Measurements from ENCODE around the gene HYDIN.
A peak's percentile ranks its signal among the peaks of the same experiment; 100 is the strongest.
"Not testable (repeated sequence)": the region's sequence is repeated elsewhere in the genome, so short reads cannot be mapped to it uniquely, and the experiment has no call there.

HYDIN gene

DNA sequence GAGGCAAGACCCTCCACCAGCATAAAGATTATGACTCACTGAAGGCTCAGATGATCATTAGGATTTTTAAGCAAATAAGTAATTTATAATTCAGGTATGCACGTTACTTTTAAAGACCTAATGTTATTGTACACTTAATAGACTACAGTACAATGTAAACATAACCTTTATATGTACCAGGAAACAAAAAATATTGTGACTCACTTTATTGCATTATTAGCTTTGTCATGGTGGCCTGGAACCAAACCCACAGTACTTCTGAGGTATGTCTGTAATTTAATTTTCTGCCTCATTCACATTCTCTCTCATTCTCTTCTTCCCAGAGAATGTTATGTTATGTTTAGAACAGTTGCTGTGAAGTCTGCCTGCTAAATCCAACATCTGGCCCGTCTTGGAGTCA lies 407.8 kb downstream of the HYDIN start:
- not testable (repeated sequence) for FAIRE-seq

DNA sequence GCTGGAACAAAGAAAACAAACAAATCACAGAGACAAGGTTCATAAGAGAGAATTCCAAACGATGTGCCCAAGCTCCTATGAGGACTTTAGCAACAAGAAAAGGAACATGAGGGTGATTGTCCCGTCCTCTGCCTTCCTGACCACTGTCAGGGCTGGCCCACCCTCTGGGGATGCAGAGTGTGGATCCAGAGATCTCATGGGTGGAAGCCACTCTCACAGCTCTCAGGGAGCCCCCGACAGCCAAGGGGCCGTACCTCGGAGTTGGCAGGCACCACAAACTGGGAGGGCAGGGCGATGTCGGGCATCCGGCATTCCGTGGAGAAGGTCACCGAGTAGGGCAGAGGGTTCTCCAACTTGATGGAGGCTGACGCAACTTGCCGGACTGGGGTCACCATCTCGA lies 412.4 kb downstream of the HYDIN start:
- not testable (repeated sequence) for FAIRE-seq

DNA sequence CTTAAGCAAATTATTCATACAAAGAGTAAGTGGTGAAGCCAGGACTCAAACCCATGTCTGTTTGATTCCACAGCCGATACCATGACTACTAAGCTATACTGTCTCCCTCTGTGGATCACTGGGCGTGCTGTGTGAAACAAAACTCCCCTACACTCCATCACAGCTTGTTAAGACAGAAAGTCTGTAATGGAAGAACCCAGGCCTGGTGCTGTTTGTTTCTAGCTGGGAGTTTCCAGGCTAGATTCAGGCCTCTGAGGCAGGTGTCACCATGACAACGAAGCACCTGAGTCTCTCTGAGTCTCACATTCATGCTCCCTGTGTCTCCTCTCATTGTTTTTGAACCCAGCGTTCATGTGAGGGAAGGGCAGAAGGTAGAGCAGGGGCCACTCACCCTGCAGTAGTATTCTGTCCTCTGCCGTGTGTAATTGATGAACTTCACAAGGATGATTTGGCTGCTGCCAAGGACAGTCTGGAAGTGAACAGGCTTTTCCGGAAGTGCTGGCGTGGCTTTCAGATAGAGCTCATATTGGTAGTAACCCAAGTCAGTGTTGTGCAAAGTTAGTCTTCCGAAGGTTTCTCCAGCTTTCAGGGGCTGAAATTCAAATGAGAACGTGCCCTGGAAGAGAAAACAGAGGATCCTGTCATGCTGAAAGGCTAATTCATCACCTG lies 421.0 kb downstream of the HYDIN start:
- FAIRE-seq: no peak

DNA sequence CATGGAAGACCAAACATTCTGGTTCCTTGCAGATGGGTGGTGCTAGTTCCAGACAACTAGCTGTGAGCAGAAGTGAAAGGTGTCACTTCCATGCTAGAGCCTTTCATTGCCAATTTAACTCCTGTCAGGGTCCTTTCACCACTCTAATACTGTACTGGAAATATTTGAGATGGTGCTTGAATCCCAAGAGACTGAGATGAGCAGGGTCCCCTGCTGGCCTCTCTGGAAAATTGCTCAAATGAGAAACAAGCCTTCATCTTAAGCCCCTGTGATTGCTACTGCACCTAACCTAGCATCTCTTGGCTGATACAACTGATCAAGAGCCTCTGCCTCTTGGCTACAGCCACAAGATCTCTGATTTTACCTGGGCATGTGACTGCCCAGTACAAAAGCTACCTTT lies 422.2 kb downstream of the HYDIN start:
- no peak for FAIRE-seq

DNA sequence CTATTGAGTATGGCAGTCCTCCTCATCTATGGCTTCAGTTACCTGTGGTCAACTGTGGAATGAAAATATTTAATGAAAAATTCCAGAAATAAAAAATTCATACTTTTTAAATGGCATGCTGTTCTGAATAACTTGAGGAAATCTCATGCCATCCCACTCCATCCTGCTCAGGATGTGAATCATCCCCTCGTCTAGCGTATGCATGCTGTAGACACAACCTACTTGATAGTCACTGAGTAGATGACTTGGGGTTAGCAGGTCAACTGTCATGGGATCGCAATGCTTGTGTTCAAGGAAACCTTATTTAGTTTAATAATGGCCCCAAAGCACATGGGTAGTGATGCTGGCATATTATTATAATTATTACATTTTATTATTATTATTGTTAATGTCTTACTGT lies 424.7 kb downstream of the HYDIN start:
- FAIRE-seq: no peak

DNA sequence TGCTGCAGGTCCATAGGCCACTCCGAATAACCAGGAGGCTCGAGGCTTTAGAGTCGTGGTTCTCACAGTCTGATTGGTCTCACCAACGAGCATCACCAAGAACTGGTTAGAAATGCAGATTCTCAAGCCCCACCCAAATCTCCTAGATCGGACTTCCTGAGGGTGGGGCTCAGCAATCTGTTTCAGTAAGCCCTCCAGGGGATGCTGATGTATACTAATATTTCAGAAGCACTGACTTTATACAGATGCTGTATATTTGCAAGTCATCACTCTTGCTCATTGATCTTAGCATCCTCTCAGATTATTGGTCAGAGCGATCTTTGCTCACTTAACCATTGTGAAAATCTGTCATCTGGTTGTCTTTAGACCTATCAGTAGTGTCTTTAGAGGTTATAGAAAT lies 425.1 kb downstream of the HYDIN start:
- FAIRE-seq: no peak

DNA sequence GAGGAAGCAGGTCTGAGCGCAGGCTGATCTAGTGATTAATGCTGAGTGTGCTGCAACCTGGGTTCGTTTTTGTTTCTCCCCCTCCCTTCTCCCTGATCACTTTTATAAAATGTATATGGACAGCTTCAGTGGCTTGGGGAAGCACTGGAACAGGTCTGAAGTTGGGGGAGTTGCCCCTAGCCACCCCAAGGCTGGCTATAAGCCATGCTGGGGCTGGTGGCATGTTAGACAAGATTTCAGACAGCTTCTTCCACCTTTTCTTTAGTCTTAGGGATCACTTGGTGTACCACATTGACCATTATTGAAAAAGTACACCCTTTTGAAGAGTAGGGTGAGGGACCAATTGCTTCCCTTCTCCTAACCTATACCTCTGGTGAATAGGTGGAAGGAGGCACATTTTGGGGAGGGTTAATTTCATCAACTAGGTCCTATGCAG lies 425.8 kb downstream of the HYDIN start:
- no peak for FAIRE-seq

DNA sequence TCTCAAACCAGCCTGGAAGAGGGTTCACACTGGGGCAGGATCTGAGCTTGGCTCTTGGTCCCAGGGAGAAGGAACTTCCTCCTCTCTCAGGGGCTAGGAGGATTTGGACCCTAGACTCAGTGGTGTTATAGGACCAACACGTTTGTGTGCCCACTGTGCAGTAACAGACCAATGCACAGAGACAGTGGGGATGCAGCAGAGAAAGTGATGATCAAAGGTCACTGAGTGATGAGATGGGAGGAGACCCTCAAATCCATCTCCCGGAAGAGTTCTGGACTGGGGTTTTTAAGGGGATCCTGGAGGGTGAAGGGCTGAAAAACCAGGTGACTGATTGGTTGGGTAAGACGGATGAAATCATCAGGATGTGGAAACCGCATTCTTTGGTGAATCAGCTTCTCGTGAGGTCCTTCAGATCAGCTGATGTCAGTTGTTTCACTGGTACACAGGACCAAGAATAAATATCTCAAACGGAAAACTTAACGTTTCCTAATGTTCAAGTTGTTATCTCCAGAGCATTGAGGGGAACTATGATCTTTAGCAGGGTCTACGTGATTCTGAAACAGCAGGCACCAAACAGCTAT lies 426.3 kb downstream of the HYDIN start:
- FAIRE-seq: no peak

DNA sequence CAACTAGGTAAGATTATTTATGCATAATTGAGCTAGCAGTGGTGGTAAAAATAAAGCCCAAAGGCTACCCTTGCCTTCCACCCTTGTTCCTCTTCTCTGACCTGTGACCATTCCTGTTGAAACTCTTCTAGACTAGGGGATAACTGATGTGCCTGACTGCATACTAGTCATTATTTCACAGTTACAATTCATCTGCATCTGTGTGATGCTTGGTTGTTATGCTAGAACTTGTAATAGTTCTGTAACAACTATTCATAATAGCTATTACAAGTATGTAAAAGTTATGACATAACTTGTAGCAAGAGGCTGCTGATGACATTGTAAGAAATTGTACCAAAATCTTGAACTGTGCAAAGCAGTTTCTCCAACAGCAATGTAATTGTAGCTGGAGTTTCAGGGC lies 427.2 kb downstream of the HYDIN start:
- no peak for FAIRE-seq

DNA sequence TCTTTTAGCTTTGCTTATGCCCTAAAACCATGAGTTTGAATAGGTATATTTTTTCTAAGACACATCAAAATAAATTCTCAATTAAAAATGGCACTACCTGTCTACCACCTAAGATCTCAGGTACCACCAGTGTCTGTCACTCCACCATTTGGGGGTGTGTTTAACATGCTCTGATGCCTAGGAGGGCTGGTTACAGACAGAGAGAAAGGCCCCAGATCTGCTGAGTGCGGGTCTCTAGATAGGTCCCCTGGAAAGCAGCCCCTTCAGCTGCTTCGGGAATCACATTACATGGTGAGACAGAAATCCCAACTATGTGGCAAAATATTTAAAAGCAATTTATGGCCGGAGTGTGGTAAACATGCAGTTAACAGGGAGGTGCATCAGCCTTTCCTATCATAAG lies 428.9 kb downstream of the HYDIN start:
- no peak for FAIRE-seq

DNA sequence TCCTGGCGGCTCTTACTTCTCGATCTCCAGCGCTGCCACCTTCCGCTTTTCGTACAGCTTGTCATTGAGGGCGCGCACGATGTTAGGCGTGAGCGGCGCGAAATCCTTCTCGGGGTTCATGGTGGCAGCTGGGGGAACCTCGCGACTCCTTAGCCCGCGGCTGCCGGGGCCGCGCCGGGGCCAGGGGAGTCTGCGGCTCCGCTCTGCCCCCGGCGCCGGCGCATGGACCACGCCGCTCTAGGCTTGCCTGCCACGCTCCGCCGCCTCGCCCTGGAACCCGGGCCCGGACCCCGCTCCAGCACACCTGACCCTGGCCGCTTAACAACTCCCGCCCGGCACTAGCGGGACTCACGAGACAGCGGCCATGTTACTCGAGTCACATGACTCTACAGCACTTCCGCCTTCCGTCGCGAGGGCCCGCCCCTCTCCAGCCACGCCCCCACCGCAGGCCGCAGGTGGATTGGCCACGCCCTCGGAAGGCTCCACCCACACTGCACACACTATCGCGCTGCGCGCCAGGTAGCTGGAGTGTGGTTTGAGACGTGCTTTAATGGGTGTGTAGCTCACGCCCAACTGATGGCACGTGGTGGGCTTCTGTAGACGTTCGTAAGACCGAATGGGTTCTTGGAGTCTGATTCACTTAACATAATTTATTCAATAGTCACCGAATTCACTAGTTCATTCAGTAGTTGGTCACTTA lies 429.6 kb downstream of the HYDIN start, which contains the start of gene VAC14:
TSS of gene VAC14 (minus strand) at position 378 of the 700 bp plus-strand sequence. CDS start at position 120, 258 bp downstream.
- no peak for FAIRE-seq

DNA sequence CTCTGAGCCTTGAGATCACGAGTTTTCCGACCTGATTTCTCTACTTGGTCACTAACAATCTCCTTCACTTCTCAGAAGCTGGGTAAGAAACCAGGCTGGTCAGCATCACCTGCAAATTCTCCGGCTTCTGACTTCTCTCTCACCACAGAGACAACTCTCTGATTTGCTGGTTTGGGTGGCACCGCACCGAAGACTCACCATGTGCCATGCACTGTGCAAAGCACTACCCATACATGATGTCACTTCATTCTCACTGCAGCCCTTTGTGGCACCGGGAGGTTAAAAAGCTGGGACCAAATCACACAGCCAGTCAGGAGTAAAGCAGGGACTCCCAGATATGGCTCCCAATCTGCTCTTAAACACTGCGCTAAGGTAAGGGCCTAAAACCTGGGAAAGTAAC lies 430.2 kb downstream of the HYDIN start:
- FAIRE-seq: no peak

DNA sequence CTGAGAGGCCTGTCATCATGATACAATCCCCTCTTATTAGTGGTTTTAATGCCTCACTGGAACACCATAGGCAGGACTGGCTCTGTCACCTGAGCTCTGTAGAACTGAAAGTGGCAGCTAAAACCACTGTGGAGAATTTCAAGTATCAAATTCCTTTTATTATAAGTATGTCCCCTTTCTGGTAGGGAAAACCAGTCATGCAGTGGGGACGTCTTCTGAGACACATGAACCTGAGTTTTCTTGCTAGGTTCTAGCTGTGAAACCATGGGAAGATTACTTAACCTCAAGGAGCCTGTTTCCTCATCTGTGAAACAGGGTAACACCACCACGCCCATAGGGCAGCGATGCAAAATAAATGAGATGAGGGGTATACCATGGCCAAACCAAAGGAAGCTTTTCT lies 434.2 kb downstream of the HYDIN start:
- FAIRE-seq: no peak

DNA sequence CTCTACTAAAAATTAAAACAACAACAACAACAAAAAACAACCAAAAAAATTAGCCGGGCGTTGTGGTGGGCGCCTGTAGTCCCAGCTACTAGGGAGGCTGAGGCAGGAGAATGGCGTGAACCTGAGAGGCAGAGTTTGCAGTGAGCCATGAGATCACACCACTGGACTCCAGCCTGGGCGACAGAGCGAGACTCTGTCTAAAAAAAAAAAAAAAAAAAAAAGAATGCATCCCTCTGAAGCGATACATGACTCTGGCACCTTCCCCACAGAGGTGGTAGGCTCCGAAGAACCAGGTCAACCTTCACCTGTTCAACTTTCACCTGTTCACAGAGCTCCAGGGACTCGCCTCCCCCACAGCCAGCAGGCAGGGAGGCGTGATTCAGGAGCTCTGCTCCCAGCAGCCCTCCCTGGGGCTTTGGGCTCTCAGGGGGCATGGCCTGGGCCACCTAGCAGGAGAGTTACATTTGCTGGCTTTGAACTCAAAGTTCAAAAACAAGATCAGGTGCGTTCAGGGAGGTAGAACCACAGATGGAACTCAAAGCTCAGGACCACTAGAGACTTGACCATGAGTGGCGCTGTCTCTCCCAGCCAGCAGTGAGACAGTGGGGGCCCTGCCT lies 435.1 kb downstream of the HYDIN start:
- FAIRE-seq: no peak

DNA sequence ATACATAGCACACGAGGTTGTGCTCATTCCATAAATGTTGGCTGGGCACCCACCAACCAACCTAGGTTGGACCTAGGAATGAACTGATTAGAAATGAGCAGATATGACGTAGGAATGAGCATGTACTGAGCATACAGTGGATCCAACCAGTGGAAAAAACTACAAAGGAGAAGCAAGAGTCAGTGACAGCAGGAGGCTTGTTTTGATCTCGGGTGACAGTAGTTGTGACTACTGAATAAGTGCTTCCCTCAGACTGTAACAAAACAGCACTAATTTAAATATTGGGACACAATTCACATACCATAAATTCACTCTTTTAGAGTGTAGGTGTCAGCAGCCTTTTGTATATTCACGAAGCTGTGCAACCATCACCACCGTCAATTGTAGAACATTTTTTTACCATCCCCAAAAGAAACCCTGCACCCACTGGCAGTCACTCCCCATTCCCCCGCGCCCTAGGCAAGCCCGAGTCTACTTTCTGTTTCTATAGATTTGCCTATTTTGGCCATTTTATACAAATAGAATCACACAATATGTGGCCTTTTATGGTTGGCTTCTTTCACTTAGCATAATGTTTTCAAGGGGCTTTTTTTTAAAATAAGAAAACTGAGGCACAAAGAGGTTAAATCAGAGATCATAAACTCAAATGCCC lies 436.5 kb downstream of the HYDIN start:
- FAIRE-seq: no peak

DNA sequence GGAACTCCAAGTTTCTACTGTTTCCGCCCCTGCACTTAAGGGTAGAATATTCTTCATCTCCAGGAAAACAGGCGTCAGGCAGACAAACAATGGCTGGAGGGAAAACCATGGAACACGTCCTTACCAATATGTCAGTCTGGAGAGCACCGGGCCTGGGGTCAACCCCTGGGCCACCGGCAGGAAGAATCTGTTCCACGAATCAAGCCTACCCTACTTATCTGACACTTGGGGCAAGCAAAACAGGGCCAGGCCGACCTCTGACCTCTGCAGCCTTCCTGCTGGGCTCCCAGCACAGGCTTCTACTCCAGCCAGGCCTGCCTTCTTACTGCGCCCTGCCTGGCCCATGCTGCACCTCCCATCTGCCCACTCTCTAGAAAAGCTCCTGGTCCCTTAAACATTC lies 439.7 kb downstream of the HYDIN start:
- FAIRE-seq: no peak

DNA sequence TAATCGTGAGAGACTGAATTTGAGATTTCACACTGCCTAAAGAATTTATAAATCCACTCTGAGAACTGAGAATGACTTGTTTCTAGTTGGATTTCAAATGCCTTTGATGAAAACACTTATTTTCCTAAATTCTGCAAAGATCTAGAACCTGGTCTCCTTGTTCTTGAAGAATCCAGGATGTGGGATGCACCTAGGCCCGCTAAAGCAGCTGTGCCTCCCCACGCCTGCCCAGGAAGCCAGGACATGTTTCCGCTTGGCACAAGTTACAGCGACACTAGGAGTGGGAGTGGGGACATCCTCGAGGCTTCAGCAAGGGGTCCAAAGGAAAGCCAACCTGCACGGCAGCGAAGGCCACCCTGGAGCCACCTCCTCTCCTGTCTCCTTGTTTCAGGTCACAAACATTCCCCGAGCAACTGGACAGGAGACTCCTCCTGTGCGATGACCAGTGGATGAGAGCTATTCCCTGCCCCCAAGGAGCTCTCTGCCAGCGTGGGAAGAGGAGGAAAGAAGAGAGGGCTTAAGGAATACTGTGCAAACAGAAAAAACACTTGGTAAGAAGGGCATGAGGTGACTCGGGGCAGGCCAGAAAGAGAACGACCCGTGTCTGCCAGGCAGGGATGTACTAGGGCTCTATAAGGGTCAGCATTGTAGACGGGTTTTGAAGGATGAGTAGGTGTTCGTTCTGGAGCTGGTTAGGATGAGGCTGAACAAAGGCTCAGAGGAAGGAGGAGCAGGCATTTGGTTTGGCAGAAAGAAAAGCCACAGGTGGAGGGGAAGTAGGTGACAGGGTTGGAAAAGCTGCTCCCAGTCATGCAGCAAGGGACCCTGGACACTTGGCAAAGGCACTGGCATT lies 440.7 kb downstream of the HYDIN start:
- peak; percentile 65 for FAIRE-seq

DNA sequence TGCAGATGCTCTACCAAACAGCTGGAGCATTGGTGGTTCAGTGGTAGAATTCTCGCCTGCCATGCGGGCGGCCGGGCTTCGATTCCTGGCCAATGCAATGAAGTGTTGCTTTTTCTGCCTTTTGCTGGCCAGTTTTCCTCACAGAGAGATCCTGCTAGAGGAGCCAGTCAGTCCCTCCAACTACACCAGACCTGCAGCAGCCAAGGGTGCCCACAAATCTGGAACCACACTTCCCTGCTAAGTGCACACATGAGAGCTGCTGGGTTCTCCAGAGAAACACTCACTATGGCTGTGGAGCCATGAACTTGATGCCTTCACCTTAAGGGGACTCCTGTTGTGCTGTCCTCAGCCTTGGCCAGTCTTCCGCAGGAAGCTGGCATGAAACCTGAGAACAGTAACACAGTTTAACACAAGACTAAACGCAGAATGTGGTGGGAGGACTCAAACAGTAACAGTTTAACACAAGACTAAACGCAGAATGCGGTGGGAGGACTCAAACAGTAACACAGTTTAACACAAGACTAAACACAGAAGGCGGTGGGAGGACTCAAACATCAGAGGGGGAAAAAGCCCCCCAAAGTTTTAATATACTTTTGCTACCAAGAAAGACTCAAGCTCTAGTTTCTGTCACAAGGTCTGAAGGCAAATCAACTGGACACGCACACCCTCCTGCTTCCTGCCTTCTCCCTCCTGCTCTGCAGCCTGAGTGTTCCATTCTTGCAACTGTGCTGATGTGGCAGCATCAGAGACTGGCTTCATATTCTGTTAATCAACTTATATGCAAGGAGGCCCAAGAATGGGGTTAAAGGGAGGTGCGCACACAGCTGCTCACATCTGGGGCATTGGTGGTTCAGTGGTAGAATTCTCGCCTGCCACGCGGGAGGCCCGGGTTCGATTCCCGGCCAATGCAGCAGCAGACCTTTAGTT lies 441.6 kb downstream of the HYDIN start:
- FAIRE-seq: no peak

DNA sequence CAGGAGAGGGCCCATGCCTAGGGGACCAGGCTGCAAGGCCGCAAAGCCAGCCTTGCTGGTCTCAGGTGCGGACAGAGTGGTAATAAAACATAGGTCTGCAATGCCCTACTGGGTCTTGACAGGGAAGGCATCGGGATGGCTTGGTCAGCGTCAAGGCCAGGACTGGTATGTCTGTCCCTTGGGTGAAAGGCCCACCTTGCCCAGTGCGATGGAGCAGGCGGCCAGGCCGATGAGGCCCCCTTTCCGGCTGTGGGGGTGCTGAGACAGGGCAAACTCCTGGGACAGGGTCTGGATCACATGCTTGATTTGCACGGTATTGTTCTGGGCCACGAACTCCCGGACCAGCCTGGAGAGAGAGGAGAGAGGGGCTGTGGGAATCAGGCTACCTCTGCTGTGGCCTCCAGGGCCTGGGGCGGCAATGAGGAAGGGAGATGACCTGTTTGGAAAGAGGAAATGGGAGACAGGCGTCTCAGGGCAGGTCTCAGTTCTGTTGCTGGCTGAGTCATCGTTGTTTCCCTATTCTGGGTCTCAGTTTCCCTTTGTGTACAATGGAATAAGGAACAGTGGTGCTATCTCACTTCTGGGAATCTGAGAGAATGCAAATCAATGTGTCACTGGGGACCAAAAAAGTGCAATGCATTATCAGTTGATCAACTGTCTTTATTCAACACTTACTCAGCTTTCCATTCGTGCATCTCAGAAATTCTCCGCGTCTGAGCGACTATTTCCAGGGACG lies 444.3 kb downstream of the HYDIN start:
- no peak for FAIRE-seq
